Activated naive CD4-positive, alpha-beta T cell treated with anti-CD3 and anti-CD28 coated beads, Interleukin-2, amount 50 U/mL, for 16 hours (primary cell): Measurements from ENCODE around the gene CRELD1.
A peak's percentile ranks its signal among the peaks of the same experiment; 100 is the strongest.
"Not testable (repeated sequence)": the region's sequence is repeated elsewhere in the genome, so short reads cannot be mapped to it uniquely, and the experiment has no call there.

Experiments used
- DNase-seq: peaks from one replicate; pipeline ENCODE4 v3.0.0-alpha.2; 2020

CRELD1 gene

GRCh38 chr3:9933561-9934234 lies at the start of gene CRELD1:
Gene CRELD1, plus strand, starts transcription at chr3:9933834. Its CDS starts 605 bp downstream, at chr3:9934439.
- peak; percentile 98 for DNase-seq

- DNase-seq, result no peak
These were observed 49.0 kb upstream of the CRELD1 start for GRCh38 chr3:9884555-9885165.

GRCh38 chr3:9886328-9886727 lies 47.3 kb upstream of the CRELD1 start:
- no peak for DNase-seq

DNA sequence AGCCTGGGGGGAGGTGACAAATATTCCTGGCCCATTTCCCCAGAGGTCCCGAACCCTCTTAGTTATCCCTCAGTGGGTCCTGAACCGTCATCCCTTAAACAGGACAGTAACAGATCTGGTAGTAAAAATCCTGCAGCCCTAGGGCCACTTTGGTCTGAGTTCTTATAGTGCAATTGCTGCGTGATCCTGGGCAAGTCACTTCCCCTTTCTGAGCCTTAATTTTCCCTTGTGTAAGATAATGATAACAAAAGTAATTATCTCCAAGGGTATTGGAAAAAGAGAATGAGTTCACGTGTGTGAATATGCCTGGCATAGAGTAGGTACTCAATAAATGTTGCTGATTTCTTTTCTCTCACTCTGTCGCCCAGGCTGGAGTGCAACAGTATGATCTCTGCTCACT lies 46.2 kb upstream of the CRELD1 start:
- no peak for DNase-seq

- DNase-seq, result no peak
These were observed 45.1 kb upstream of the CRELD1 start for GRCh38 chr3:9888540-9888939.

DNA sequence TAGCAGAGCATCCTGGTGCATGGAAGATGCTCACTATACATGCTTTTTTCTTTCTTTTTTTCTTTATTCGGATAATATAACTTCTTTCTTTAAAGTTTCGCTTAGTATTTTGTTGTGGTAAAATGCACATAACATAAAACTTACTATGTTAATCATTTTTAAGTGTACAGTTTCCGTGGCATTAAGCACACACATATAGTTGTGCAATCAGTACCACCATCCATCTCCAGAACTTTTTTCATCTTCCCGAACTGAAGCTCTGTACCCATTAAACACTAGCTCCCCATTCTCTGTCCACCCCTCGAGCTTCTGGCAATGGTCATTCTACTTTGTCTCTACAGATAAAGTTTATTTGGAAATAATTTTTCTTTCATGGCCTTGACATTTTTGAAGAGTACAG lies 44.2 kb upstream of the CRELD1 start:
- DNase-seq, result no peak

DNA sequence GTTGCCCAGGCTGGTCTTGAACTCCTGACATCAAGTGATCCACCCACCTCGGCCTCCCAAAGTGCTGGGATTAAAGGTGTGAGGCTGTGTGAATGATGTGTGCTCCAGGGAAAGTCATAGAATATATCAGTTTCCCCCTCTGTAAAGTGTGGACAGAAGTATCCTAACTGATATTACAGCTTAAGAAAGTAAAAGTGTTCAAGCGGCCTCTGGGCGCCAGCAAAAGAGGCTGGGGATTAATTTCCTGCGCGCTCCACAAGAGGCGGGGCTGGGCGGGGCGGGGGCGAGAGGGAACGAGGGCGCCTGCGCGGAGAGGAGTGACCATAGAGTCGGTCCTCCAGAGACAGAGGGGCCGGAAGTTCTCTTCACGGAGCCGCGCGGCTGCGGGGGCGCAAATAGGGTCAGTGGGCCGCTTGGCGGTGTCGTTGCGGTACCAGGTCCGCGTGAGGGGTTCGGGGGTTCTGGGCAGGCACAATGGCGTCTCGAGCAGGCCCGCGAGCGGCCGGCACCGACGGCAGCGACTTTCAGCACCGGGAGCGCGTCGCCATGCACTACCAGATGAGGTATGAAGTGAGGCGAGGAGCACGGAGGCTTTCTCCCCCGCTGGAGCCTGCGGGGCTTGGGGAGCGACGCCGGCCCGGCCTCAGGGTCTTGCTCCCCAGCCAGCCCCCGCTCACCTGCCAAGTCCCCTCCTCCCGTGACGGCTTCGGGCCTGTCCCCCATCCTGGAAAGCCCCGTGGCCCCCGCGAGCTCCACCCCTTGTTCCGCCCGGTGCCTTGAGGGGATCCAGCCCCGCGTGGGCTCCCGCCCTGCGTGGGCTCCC lies 43.2 kb upstream of the CRELD1 start, which contains the start of gene JAGN1:
Gene JAGN1, plus strand, starts transcription at position 362 of the 823 bp plus-strand sequence. Its CDS starts 113 bp downstream, at position 475.
- peak; percentile 90 for DNase-seq

DNA sequence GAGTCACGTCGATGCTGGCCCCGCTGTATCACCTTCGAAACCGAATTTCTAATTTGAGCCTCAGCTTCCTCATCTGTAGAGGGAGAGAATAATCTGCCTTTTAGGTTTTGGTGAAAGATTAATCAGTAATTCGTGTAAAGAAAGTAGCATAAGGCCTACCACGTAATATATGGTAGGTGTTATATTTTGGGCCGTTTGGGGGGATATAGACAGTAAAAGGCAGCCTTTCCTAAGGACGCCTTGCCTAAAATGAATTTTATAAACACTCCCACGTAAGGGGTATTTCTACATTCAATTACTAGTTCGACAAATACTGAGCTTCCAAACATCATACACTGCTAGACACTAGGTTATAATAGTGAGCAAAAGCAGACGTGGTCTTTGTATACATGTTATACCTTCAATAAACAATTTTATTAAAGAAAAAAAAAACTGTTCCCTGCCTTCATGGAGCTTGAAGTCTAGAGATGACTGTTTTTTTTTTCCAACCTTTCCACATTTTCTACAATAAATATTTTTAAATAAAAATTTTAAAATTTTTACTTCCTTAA lies 42.5 kb upstream of the CRELD1 start:
- no peak for DNase-seq

DNA sequence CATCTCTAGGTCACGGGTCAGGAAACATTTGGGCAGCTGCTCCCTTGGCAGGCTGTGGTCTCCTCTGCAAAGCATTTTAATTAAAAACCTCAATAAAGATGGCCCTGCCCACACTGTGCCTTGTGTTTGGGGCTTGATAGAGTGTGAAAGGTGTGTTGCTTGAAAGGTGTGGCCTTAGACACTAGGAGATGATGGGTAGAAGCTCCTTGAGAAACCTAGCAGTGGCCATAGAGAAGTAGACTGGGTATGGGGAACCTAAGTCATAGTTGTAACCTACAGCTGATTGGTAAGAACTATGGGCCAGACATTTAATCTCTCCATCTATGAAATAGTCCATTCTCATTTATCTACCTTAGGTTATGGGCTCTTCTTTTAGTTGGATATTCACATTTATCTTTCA lies 39.9 kb upstream of the CRELD1 start:
- DNase-seq, result no peak

GRCh38 chr3:9895715-9896114 lies 37.9 kb upstream of the CRELD1 start:
- DNase-seq, result not testable (repeated sequence)

DNA sequence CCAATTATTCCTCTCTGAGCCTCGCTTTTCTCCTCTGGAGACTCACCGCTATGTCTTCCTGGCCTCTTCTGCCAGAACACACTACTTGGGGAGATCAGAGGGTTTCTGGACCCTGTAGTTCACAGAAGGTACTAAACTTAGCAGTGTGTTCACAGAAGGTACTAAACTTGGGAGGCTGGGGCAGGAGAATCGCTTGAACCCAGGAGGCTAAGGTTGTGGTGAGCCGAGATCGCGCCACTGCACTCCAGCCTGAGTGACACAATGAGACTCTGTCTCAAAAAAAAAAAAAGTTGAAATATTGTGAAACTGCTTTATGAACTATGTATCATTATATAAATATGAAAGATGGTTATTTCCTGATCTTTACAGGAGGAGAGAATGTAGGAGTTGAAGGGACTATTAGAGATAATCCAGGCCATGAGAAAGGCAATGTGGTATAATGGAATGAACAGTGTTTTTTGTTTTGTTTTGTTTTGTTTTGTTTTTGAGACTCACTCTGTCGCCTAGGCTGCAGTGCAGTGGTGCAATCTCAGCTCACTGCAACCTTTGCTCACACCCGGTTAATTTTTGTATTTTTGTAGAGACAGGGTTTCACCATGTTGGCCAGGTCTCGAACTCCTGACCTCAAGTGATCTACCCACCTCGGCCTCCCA lies 36.8 kb upstream of the CRELD1 start:
- not testable (repeated sequence) for DNase-seq

- no peak for DNase-seq
These were observed 35.9 kb upstream of the CRELD1 start for GRCh38 chr3:9897408-9898372.

DNA sequence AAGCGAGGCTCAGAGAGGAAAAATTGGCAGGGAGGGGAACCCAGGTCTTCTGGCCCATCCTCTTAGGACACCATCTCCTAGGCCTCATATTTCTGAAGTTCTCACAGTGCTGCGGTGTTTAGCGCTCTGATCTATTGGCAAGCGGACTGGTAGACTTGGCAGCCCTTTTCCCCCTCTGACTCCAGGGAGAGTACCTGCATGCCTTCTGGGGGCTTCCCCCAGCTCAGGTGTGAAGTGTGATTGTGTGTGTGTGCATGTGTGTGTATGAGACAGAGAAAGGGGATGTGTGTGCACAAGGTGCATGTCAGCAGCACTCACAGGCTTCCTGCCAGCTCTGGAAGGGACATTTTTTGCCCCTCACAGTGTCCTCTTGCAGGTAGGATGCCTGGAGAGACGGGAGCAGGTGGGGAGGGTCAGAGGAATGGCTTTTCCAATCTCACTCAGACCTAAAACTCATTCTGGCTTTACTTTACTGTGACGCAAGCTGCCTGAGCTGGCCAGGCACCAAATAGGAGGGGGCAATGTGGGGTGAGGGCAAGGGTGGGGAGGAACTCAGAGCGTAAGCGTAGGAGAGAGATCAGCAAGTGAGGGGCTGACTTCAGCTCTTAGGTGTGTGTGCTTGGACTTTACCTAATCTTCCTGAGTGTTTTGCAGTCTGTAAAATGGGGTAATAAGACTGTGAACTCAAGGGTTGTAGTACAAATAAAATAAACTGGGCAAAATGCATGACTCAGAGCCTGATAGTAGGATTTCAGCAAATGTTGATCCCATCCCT lies 35.0 kb upstream of the CRELD1 start:
- no peak for DNase-seq

DNA sequence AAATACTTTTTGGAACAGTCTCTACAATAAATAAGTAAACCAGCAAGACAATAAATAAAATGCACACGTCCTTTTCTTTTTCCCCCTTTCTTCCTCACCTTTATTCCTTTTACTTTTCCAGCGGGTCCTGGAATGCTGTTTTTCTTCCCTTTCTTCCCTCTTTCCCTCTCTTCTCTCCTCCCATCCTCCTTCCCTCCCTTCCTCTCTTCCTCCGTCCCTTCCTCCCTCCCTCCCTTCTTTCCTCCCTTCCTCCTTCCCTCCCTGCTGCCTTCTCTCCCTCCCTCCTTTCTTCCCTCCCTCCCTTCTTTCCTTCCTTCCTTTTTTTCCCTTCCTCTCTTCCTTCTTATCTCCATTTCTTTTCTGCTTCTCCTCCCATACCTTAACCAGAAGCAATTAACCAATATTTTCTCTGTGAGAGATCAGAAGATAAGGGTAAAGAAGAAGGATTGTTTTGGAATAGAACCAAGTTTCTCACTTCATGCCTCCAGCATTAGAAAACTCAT lies 34.3 kb upstream of the CRELD1 start:
- no peak for DNase-seq

- DNase-seq, result not testable (repeated sequence)
These were observed 32.6 kb upstream of the CRELD1 start for GRCh38 chr3:9900965-9901415.

DNA sequence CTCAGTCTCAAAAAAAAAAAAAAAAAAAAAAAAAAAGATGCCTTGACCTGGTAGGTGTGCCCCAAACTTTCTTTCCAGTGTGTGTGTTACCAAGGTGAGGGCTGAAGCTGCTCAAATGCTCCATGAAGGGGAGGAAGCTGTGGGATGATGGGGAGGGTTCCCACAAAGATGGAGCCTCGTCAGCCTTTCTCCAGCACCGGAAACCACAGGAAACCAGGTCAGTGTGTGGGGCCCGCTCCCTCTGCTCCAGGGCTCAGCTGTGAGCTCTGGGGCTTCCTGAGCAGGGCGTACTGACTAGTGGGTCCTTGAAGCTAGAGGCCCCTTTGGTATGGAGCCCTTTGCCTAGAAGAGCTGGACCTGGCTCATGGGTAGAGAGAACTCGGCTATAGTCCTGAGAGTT lies 31.7 kb upstream of the CRELD1 start:
- DNase-seq, result no peak

DNA sequence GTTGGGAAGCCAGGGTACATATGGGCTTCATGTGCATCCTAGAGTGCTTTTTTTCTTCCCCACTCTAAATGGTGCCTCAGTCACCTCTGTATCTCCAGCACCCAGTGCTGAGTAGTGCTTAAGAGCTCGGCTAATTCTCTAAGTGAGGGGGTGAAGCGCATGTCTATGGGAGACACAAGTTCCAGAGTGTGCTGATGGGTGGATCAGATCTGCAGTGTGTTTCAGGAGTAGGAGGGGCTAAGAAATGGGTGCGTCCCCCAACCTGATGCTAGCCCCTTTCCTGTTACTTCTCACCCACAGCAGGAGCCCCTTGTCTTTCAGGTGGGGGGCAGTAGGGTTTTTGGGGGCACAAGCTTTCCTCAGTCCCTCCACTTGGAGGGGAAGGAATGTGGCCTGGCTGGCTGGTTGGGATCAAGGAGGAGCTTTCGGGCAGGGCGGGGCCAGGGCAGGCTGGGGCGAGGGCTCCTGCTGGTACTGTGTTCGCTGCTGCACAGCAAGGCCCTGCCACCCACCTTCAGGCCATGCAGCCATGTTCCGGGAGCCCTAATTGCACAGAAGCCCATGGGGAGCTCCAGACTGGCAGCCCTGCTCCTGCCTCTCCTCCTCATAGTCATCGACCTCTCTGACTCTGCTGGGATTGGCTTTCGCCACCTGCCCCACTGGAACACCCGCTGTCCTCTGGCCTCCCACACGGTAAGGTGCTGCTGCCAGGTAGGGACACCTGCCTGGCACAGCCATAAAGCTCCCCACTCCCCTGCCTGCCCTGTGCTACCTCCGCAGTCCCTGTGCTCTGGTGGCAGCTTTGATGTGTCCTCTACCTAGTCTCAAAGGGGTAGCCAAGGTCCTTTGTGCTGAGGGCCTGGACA lies 31.0 kb upstream of the CRELD1 start, which contains the start of gene IL17RE:
Gene IL17RE, plus strand, starts transcription at position 477 of the 866 bp plus-strand sequence. Its CDS starts 85 bp downstream, at position 562.
- no peak for DNase-seq

- no peak for DNase-seq
These were observed 30.4 kb upstream of the CRELD1 start for GRCh38 chr3:9903238-9903624.

DNA sequence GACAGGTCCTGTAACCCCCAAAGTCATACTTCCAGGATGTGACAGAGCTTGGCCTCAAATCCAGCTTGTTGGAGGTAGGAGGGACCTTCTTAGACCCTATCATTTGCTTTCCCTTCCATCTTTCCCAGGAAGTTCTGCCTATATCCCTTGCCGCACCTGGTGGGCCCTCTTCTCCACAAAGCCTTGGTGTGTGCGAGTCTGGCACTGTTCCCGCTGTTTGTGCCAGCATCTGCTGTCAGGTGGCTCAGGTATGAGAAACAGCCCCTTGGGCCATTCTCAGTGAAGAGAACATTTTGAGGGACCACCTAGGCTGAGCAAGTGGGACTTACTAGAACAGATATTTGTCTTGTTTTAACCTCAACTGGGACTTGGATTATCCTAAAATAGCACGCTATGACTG lies 29.7 kb upstream of the CRELD1 start:
- DNase-seq, result no peak
